Measurements from ENCODE around the gene NTNG2.

NTNG2 gene

DNA sequence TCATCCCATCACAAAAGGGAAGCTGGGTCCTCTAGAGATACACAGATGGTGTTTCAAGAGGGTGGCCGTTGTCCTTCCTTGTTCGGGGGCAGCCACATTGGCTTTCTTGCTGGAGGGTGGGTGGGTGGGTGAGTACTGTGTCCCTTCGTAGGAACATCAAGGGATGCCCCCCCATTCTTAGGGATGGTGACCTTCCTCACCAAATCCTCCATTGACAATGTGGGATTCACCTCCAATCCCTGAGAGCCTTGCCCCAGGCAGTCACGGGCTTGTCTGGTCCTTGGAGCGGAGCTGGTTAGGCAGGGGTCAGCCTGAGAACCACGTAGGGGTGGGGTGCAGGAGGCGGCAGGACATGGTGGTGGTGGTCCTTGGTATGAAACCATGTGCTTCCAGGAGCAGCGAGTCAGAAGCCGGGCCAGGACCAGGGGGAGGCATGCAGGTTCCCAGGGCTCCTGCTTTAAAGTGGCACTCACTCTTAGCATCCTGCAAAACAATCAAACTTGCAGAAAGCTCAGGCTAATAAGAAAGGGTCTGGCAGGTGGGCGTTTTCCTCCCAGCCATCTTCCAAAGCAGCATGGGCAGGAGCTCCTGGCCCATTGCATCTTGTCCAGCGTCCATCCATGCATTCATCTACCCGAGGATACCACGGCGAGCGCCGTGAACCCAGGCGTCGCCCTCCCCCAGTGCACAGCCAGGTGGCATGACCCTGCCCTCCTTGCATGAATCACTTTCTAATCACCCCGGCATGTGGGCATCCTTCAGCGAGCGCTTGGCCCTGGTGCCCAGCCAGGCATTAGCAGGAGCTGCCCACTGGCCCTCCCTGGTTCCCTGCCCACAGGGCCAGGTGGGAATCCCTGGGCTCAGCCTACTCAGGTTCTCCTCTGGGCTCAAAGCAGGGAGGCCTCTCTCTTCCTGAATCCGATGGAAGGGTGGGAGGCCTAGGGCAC is 76.4 kb downstream of the NTNG2 start:
- no peak for FAIRE-seq

DNA sequence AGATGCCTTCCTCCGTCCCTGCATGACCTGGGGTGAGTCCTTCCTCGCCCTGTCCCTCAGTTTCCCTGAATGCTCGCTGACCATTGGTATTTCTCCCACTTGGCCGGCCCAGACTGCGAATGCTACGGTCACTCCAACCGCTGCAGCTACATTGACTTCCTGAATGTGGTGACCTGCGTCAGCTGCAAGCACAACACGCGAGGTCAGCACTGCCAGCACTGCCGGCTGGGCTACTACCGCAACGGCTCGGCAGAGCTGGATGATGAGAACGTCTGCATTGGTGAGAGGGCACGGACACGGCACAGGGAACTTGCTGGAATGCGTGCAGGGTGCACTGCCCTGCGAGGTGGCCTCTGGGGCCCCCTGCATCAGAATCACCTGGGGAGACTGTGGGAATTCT is 77.1 kb downstream of the NTNG2 start:
- FAIRE-seq: no peak

DNA sequence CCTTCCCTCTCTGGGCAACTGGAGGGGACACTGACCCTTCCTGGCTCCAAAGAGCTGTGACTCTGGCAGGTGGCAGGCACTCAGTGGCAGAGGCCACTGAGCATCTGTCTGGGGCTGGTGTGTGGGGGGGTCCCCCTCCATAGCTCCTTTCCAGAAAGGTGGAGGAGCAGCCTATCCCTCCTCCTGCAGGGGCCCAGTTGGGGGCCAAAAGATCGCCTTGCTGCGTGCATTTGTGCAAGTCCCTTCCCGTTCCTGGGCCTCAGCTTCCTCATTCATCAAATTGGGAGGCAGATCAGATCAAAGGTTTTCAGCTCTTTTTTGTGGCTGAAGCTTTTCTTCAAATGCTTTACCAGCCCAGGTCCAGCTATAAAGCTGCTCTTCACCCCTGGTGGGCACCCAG is 77.7 kb downstream of the NTNG2 start:
- FAIRE-seq: no peak

DNA sequence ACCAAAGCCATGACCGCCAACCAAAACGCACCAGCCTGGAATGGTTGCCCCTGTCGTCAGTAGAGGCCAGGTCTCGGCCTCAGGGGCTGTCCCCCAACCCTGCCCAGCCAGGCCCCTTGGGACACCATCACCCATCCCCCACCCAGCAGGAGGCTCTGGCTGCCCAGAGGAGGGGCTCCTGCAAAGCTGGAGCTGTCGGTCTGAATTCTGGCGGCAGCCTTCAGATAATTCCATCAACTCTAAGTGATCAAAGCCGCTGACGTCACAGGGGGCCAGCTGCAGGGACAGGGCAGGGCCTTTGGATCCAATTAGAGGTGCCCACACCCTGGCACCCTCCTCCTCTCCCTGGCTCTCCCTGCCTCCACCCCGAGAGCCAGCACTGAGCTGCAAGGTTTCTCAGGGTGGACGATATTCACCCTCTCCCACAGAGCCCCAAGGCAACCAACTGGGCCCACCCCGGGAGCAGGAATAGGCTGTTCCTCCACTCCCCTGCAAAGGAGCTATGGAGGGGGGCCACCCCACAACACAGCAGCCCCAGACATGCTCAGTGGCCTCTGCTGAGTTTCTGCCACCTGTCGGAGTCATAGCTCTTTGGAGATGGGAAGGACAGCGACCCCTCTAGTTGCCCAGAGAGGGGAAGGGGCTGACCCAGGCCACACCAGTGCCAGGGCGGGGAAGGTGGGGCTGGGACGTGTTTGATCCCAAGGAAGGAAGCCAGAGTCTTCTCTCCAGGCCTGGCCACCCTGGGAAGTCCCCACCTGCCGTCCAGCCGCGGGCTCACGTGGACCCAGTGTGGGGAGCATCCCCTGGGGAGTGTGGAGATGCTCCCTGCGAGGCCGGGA is 78.4 kb downstream of the NTNG2 start:
- no peak for FAIRE-seq

DNA sequence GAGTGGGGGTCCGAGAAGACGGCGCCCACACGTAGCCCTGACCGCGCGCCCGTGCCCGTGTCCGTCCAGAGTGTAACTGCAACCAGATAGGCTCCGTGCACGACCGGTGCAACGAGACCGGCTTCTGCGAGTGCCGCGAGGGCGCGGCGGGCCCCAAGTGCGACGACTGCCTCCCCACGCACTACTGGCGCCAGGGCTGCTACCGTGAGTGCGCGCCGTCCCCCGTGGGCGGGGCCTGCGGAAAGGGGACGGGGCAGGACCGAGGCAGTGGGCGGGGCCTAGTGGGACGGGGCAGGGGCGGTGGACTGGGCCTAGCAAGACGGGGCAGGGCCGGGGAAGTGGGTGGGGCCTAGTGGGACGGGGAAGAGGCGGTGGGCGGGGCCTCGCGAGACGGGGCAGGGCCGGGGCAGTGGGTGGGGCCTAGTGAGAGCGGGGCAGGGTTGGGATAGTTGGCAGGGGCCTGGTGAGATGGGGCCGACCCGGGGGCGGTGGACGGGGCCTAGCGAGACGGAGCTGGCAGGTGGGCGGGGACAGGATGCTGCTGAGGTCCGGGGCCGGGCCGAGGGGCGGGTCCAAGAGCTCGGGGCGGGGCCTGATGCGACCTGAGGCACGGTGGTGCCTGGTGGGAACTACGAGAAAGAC is 79.1 kb downstream of the NTNG2 start:
- FAIRE-seq: no peak

DNA sequence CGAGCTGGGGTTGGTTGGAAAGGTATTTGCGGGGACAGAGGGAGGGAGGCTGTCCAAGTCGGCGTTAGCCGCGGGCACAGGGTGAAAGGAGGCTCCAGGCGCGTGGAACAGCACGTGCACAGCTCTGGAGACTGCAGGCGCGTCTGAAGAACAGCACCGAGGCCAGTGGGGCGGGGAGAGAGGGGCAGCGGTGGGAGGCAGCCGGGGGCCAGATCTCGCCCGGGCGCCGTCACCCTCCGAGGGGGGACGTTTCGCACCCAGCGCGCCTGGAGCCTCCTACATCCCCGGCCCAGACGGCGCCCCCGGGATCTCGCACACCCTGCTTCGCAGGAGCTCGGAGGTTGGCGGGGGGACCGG is 79.6 kb downstream of the NTNG2 start:
- FAIRE-seq: no peak

DNA sequence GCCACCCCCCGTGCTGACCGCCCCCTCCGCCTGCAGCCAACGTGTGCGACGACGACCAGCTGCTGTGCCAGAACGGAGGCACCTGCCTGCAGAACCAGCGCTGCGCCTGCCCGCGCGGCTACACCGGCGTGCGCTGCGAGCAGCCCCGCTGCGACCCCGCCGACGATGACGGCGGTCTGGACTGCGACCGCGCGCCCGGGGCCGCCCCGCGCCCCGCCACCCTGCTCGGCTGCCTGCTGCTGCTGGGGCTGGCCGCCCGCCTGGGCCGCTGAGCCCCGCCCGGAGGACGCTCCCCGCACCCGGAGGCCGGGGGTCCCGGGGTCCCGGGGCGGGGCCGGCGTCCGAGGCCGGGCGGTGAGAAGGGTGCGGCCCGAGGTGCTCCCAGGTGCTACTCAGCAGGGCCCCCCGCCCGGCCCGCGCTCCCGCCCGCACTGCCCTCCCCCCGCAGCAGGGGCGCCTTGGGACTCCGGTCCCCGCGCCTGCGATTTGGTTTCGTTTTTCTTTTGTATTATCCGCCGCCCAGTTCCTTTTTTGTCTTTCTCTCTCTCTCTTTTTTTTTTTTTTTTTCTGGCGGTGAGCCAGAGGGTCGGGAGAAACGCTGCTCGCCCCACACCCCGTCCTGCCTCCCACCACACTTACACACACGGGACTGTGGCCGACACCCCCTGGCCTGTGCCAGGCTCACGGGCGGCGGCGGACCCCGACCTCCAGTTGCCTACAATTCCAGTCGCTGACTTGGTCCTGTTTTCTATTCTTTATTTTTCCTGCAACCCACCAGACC is 80.2 kb downstream of the NTNG2 start:
- FAIRE-seq: no peak

DNA sequence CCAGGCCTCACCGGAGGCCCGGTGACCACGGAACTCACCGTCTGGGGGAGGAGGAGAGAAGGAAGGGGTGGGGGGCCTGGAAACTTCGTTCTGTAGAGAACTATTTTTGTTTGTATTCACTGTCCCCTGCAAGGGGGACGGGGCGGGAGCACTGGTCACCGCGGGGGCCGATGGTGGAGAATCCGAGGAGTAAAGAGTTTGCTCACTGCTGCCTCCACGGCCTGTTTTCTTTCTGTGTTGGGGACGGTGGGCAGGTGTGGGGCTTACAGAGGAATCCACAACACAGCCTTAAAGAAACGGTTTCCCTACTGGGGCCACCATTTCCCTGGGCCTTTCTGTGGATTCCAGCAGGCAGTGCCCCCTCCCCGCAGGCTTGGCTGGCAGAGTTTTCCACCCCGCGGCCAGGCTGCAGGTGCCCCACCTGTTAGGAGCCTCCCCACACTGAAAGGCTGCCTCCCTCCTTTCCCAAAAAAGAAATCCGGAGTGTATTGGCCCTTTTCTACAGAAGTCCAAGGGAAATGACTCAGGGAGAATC is 80.8 kb downstream of the NTNG2 start:
- FAIRE-seq: no peak

DNA sequence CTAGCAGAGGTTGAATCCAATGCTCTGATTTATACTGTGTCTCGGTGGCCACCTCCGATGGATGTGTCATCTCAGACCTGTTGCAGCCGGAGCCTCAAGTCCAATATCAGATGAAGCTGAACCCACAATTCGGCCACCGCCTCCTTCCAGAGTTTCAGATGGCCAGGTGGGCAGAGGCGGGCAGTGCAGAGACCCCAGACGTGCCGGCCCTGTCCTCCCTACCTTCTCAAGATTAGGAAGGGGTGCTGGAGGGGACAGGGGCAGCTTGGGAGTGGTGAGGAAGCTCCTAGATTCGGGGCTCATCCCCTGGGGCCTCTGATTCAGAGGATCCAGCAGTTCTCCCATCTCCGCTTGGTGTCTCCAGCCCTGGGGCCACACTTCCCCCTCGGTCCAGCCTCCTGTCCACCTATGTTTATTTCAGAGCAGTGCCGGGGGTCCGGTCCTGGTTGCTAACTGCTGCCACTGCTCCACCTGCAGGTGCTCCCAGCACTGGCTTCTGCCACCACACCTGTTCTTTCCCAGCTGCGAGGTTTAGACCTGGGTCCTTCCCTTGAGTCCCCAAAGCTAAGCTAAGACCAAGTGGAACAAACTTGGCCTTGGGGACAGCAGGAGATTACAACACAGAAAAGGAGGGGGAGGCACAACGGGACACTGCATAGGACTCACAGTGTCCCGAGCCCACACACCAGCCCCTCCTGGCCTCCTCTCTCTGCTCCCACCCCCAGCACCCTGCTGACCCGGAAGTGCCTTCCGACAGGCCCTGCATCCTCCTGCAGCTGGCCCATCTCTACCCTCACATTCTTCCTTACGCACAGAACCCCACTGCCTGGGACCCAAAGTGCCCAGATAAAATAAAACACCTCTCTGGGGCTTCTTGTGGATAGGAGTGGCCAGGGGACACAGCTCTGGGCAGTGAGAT is 81.6 kb downstream of the NTNG2 start:
- FAIRE-seq: no peak

DNA sequence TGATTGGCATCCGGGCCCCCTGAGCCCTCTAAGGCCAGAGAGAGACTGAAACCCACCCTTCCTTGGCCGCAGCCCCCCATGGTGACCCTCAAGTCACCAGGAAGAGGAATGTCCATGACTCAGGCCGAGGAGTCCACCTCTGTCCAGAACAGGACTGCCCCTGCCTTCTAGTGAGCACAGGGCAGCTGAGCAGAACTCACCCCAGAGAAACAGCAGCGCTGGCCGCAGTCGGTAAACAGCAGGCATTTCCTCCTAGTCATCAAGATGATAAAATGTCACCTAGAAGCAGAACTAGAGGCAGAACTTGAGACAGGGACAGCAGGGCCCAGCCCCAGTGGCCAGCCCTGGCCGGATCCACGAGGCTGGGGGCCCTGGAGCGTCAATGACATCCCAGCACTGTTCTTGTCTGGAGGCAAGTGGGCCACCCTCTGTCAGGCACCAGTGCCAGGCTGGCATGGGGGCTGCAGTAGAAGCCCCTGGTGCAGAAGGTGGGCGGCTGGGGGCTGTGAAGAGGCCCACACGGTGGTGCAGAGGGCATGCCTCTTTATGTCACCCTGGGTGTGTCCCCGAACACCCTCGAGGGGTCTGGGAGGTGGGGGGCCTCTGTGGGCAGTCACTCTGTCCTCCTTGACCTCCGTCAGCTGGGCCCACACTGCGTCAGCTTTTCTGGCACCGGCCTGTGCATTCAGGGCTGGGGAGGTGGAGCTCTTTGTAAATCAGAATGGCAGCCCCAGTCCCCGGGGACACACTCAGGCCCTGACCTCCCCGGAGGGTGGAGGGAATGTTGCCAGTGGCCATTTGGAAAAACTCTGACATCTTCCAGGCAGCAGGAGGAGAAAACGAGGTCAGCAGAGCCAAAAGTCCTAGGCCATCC is 83.0 kb downstream of the NTNG2 start:
- no peak for FAIRE-seq

DNA sequence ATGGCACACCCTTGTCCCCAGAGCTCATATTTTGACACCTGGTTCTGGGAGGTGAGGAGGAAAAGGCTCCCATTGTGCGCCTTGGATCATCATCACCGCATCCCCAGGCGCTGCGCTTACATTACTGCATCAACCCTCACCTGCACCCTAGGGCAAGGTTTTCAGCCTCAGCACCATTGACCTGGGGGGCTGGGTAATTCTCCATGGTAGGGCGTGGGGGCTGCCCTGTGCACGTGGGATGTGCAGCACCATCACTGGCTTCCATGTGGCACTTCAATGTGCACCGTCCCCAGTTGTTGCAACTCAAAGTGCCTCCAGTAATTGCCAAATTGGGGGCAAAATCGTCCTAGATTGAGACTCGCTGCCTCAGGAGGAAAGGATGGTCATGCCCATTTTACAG is 83.6 kb downstream of the NTNG2 start:
- no peak for FAIRE-seq

DNA sequence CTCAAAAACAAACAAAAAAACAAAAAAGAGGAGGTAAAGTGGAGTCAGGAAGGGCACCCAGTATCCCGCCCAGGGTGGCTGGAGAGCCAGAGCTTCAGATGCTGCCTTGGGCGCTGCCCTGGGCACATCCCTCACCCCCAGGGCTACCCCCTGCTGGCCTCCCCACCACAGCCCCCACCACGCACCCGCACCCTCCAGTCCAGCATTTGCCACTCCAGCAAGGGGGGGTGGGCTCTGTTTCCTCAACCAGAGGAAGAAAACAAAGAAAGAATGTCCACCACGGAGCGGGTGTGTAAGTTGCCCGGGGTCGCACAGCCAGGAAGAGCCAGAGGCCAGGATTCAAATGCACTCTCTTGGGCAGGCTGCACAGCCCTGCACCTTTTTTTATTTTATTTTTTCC is 86.1 kb downstream of the NTNG2 start:
- no peak for FAIRE-seq

DNA sequence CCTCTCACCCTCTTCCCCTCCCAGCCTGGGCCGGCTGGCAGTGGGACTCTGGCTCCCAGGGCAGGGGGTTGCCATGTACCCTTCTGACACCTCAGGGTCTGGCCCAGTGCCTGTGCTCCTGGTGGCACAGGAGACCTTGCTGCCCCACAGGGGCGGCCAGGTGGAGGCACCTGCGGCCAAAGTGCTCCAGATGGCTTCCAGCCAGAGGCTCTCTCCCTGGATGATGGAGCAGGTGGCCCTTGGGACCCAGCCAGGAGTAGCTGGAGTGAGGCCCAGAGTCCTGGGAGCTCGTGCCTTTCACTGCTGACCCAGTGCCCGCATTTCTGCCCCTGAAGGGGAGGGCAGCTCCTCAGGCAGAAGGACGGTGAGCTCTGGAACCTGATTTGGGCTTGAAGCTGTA is 87.3 kb downstream of the NTNG2 start:
- FAIRE-seq: no peak

DNA sequence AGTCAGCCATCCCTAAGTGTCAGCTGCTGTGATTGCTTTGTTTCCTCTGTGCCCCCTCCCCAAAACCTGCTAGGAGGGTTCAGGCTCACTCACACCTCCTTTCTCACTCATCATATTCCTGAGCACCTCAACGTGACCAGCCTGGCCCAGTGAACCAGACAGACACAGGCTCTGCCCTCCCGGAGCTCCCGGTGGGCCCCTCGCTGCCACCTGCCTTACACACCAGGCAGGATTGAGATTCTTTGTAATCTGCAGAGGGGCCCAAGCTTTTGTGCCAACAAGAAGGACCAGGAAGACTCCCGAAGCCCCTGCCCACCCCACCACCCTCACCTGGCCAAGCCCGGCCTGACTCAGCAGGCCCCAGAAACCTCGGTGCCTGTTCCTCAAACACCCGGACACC is 87.8 kb downstream of the NTNG2 start:
- no peak for FAIRE-seq

DNA sequence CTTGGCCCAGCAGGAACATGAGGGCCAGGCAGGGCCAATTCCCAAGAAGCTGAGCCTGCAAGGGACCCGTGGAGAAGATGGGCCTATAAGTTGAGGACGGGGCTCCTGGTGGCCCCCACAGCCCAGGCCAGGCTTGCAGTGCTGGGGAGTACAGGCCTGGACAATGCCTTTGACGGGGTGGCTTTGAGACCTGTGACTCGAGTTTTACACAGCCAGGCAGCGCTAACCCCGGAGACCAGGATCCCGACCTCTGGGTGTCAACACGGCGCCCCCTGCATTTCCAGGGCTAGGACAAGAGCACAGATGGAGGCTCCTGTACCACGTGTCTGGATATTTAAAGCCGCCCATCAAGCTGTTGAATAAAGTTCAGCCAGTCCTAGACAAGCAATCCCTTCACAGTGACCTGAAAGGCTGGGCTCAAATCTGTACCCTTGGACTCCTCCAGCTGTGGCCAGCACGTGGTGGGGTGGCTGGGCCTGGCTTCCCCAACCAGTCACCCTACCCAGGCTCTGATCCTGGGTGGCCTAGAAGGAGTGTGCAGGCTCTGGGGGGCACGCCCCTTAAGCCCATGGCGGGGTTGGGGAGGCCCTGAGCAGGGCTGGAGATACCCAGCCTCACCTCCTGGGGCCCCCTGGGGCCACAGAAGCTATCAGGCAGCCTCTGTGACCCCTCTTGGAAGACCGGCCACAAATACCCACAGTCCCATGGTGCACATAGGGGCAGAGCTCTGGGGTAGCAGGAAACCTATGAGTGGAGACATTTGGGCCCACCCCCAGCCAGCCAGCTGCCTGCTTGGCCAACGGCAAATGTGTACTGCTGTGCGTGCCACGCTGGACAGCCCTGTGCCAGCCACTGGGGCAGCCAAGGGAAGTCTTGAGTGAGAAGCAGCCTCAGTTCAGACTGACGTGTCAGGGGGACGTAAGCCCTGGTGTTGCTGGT is 88.7 kb downstream of the NTNG2 start:
- FAIRE-seq: no peak

DNA sequence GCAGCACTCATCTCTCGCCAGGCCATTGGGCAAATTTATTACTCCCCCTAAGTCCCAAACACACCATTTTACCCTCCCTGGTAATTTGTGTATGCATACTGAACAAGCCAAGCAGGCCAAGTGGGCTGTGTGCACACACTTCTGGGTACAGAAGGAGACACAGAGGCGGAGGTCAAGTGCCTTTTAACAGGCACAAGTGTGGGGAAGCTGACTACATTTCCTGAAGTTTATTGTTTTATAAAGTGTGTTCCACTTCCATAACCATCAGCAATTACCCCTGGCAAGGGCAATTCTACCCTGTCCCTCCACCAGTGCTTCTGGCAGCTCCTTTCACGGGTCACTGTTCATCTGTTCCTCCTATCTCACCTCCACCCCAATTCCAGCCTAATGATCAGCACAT is 99.0 kb downstream of the NTNG2 start:
- no peak for FAIRE-seq

DNA sequence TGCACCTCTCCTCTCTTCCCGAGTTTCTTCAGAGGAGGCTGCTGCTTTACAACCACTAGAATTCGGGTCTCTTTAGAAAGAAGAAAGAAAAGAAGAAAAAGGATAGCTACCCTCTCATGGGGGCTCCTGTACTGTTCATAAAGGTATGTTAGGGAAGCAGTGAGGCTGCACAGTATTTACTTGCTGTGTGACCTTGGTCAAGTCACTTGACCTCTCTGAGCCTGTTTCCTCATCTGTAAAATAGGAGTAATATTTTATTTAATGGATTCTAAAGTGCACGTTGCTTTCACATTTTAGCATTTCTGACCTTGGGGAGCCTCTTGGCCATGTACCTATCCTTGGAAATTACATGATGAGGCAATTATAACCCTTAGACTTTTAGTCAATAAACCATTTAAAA is 104.2 kb downstream of the NTNG2 start:
- no peak for FAIRE-seq

DNA sequence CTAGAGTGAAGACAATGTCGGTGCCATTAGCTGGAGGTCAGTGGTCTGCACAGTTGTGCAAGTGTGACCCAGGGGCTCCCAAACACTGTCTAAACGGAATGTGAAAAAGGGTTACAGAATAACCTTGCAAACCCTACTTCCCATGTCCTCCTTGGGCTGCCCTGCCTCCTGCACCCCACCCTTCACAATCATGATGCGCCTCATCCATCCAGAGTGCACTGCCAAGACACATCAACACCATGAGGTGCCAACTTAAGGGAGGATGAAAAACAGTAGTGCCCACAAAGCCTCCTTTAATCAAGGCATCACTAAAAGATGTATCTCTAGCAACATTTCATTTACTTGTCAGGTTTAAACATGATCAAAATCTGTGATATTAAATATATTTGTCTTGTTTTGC is 105.8 kb downstream of the NTNG2 start:
- no peak for FAIRE-seq

DNA sequence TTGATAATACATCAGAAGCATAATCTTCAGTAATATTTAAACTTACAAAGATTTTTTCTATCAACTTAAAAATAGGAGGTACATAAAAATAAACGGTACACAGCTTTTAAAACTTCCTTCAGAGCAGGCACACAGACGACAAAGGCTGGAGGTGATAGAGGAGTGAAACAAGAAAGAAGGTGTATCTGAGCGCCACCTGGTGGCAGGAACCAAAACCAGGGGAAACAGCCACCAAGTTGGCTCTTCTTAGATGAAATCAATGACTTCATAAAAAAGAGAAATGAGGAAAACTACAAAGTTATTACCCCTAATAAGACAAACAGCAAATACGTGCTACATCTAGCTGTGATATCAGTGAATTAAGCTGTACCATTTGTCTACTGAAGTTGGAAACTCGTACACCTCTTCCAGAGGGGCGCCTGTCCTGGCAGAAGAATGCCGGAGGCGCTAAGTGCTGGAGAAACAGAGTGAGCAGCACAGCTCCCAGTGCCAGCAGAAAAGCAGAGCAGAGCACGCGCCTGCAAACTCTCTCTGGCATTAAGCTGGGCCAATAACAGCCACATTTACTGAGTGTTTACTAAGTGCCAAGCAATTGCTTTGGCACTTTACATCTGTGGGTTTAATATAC is 107.0 kb downstream of the NTNG2 start:
- no peak for FAIRE-seq
